ENCODE data around the gene TGFBR3.

The TGFBR3 gene

DNA sequence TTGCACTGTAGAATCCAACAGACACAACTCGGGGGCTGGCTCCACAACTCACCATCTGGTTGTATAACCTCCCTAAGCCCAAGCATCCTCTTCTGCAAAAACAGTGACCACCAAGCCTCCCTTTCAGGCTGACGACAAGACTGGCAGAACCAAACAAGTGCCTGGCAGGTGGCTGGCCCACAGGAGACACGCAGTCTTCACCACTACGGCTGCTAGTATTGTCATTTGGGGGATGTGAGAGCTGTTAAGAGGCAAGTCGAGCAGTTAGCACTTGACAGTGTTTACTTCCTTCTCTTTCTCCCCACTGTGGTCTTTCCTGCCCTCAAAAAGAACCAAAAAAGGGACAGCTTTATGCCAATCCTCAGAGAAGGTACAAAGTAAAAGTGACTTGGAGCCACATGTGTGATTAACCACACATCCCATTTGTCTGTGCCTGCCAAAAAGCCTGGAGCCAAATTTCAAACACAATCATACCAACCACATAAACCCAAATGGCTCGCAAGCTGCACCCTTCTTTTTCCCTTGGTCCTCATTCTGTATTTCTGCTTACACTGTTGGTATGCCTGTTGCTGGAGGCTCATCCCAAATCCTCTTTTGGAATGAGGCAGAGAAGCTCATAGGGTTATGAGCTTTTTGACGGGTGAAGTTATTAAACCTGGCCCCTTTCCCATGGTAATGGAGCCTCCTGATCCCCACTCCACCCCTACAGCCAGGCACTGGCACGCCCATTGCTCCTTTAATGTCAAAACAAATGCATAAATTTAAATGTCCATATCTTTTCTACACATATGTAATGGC is 94.1 kb downstream of the TGFBR3 start:
- TF ChIP-seq, protein P1, sequence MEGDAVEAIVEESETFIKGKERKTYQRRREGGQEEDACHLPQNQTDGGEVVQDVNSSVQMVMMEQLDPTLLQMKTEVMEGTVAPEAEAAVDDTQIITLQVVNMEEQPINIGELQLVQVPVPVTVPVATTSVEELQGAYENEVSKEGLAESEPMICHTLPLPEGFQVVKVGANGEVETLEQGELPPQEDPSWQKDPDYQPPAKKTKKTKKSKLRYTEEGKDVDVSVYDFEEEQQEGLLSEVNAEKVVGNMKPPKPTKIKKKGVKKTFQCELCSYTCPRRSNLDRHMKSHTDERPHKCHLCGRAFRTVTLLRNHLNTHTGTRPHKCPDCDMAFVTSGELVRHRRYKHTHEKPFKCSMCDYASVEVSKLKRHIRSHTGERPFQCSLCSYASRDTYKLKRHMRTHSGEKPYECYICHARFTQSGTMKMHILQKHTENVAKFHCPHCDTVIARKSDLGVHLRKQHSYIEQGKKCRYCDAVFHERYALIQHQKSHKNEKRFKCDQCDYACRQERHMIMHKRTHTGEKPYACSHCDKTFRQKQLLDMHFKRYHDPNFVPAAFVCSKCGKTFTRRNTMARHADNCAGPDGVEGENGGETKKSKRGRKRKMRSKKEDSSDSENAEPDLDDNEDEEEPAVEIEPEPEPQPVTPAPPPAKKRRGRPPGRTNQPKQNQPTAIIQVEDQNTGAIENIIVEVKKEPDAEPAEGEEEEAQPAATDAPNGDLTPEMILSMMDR (IDR thresholded peaks at IDR 0.05; ENCODE audit: low read depth, low read length) = no peak
- no peak for DNase-seq (ENCODE audit: extremely low read depth, low read depth)

DNA sequence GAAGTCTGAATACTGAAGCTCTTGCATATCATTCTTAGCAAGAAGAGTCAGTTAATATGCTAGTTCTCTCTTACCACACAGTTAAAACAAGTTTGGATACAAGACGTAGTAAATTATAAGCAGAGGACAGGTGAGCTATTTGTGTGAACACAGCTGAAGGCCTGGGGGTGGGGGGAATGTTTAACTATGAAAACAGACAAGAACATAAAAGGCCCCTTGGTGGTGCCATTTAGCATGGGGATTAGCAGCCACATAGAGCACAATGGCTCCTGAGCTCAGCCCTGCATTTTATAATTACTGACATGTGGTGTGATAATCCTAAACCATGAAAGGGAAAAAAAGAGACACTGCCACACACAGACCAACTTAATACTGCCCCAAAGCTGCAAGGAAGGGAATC is 94.8 kb downstream of the TGFBR3 start:
- DNase-seq (ENCODE audit: extremely low read depth, low read depth) = no peak
- TF ChIP-seq, protein P1 (IDR thresholded peaks at IDR 0.05; ENCODE audit: low read depth, low read length) = no peak

DNA sequence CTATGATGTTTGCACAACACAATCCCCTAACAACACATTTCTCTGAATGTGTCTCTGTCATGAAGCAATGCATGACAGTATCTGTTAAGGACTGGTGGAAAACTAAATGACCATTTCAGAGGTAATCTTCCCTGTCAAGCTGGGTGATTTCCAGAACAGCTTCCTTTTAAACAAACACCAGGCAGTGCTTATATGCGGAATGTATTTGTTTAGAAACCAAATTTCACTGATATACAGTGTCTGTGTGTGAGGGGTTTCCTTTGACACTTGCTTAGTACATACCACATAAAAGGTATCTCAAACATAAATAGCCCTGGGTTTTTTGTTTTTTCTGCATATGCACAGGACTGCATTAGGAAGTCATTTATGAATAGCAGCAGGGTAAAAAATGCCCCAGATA is 95.6 kb downstream of the TGFBR3 start:
- TF ChIP-seq, protein P1 (IDR thresholded peaks at IDR 0.05; ENCODE audit: low read depth, low read length) = no peak
- DNase-seq (ENCODE audit: extremely low read depth, low read depth) = no peak

DNA sequence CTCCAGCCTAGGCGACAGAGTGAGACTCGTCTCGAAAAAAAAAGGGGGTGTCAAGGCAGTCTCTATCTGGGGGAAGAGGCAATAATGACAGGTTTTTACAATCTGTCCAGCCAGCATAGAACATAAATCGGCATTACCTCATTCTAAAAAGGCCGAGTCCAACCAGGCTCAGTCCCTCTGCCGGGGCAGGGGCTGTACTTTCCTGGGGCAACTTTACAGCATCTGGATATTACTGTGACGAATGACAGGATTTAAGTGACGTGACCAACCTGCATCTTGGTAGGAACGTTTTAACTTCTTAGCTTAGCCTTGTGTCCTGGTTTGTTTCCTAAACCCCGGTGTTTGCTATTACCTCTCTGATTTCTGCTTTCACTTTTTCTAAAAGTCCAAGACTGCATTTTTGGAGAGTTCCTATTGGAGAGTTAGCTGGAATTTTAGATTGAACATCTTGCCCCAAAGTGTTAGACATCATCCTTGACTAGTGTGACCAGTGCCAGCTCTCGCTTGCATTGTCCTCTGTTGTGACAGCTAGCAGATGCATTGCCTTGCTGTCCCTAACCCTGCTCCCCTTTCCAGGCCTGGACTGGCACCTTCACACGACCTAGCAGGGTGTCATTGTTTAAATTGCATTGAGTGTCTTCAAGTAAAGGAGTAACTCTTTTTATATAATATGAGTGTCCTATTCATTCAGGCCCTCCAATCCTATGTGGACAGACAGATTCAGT is 96.5 kb downstream of the TGFBR3 start:
- DNase-seq (ENCODE audit: extremely low read depth, low read depth) = no peak

DNA sequence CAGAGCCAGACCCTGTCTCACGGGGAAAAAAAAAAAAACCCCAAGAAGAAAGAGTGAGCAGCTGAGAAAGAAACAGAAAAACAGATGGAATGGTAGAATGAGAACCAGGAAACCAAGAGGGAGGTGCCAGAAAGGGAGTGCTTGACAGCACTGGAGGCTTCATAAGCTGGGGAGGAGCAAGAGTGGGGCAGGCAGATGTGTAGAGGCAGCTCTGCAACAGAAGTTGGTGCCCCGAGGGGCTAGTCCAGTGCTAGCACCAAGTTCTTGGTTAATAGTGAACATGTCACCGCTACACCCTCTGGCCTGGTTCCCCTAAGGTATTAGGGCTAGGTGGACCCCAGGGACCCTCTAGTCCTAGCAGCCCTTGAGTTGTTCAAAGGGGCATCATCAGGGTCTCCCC is 98.0 kb downstream of the TGFBR3 start:
- no peak for DNase-seq (ENCODE audit: extremely low read depth, low read depth)

More for the DNA sequence above, 96.5 kb downstream of the TGFBR3 start:
- TF ChIP-seq, protein P1 (IDR thresholded peaks at IDR 0.05; ENCODE audit: low read depth, low read length) = no peak

DNA sequence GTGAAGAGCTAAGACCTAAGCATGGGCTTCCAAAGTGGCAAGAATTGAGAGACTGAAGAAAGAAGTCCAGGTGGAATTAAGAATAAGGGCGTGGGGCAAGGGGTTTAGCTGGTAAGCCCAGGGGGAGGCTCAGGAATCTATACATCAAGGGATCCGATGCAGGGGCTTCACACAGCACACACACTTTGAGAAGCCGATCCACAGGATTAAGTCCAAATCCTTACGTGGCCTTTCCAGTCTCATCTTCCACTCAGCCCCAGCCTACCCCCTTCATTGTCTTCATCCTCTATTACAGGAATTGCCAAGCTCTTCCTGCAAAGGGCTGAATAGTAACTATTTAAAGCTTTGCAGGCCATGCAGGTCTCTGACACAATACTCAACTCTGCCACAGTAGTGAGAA is 101.3 kb downstream of the TGFBR3 start:
- DNase-seq (ENCODE audit: extremely low read depth, low read depth) = no peak
- TF ChIP-seq, protein P1 (IDR thresholded peaks at IDR 0.05; ENCODE audit: low read depth, low read length) = no peak

More for the DNA sequence above, 98.0 kb downstream of the TGFBR3 start:
- TF ChIP-seq, protein P1 (IDR thresholded peaks at IDR 0.05; ENCODE audit: low read depth, low read length) = no peak

DNA sequence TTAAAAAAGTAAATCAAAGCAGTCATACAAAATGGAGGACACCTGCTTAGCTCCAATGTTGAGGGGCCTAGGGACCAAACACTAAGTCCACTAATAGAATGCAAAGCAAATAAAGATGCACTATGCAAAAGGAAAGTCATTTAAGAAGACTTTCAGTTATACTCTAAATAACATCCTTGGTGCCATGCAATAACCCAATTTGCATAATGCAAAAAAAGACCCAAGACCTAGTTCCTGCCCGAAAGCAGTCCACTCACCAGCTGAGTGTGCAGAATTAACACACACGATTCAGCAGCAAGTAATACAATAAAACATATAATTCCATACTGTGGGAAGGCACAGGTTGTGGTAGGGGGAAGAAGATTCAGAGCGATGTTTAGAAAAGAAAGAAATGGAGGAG is 101.8 kb downstream of the TGFBR3 start:
- no peak for DNase-seq (ENCODE audit: extremely low read depth, low read depth)
- TF ChIP-seq, protein P1 (IDR thresholded peaks at IDR 0.05; ENCODE audit: low read depth, low read length) = no peak
